ENCODE measurements around the gene NF1. TPM values are rescaled to one million over a fixed set of nuclear protein-coding genes. Genes with fewer than 3 reads are reported as not detected.

The NF1 gene
- polyA plus RNA-seq, 1 of the 3 experiments (the other 2 are of a cell fraction): 19.6 TPM

GRCh38 chr17:31144428-31144827 is 49.7 kb downstream of the NF1 start:
- WGBS (ENCODE audit: low lambda C conversion rate): 94% methylated on average over 3 of the region's 3 CpGs
- H4K20me1 ChIP-seq (ENCODE audit: insufficient read depth): peaks cover 14% of the 10 kb centered on the region; the same call in 1 of the 2 replicates
- no peak for DNase-seq
- POLR2A ChIA-PET: no interaction called here
- no peak overlapping the region for H3K9ac ChIP-seq
- H2AFZ ChIP-seq (ENCODE audit: low read depth): no peak overlapping the region
- peaks cover 0 to 14% of the 10 kb centered on the region in 2 experiments for H3K36me3 ChIP-seq (replicated peaks in 1 of 2; ENCODE audit: control insufficient read depth in 1 of 2, insufficient read depth in 2 of 2, low read length in 1 of 2)
- no peaks in the 10 kb centered on the region for H3K27me3 ChIP-seq (ENCODE audit: insufficient read depth)
- no peaks in the 10 kb centered on the region for H3K9me3 ChIP-seq
- H3F3A ChIP-seq (replicated peaks; ENCODE audit: insufficient read depth): peaks cover 8% of the 10 kb centered on the region
- no peaks in the 10 kb centered on the region for H3K9me2 ChIP-seq
- H3K27ac ChIP-seq (ENCODE audit: low read depth in 2 of 2, low read length in 1 of 2): no peak overlapping the region
- TF ChIP-seq NFIC (IDR thresholded peaks at IDR 0.05; ENCODE audit: borderline replicate concordance) (no peak), RAD21 (IDR thresholded peaks at IDR 0.05; ENCODE audit: low read length) (no peak), PBX3 (IDR thresholded peaks at IDR 0.05) (no peak), ELF1 (IDR thresholded peaks at IDR 0.05) (no peak), MXI1 (IDR thresholded peaks at IDR 0.05; ENCODE audit: low read depth, low read length) (no peak), SMC3 (IDR thresholded peaks at IDR 0.05; ENCODE audit: low read depth, low read length) (no peak), GATA2 (CRISPR knock-in tag; IDR thresholded peaks at IDR 0.05) (no peak), CTCF (IDR thresholded peaks at IDR 0.05) (no peak), FOSL2 (IDR thresholded peaks at IDR 0.05; ENCODE audit: borderline replicate concordance, low read depth) (no peak), EP300 (IDR thresholded peaks at IDR 0.05; ENCODE audit: borderline replicate concordance in 1 of 2, low read depth in 1 of 2, low read length in 1 of 2) (no peak), USF1 (IDR thresholded peaks at IDR 0.05; ENCODE audit: borderline replicate concordance, low read depth) (no peak), REST (IDR thresholded peaks at IDR 0.05; ENCODE audit: low read depth, low read length) (no peak), TAF1 (IDR thresholded peaks at IDR 0.05; ENCODE audit: borderline replicate concordance, low read depth, low read length) (no peak), TEAD4 (IDR thresholded peaks at IDR 0.05; ENCODE audit: borderline replicate concordance, insufficient read depth) (no peak), CHD2 (IDR thresholded peaks at IDR 0.05; ENCODE audit: low read length, partially characterized antibody) (no peak), FOXM1 (IDR thresholded peaks at IDR 0.05; ENCODE audit: low read depth) (no peak)
- H3K4me2 ChIP-seq: no peak overlapping the region
- H3K4me3 ChIP-seq (ENCODE audit: low read depth in 2 of 2, low read length in 1 of 2): no peak overlapping the region
- H3K4me1 ChIP-seq (ENCODE audit: control insufficient read depth in 1 of 2, insufficient read depth in 2 of 2, low read depth in 1 of 2, low read length in 1 of 2): peaks cover 0 to 6% of the 10 kb centered on the region in 2 experiments; a peak in 1 of 4 replicates
- CTCF ChIA-PET: no interaction called here
- peaks cover 96% of the 10 kb centered on the region for H3K79me2 ChIP-seq (ENCODE audit: insufficient read depth)
